Activated naive CD4-positive, alpha-beta T cell treated with anti-CD3 and anti-CD28 coated beads for 36 hours (primary cell): ENCODE measurements around the gene KRTAP12-2. TPM values are rescaled to one million over a fixed set of nuclear protein-coding genes. Genes with fewer than 3 reads are reported as not detected.

Experiments
- CTCF ChIA-PET: fragments of 350-600 bp; sonication (Branson Sonifier 250); formaldehyde crosslinking; loops from one replicate; lab custom pipeline; 2021; ENCODE audit warnings: antibody characterized with exemption; lab: Charles Lee
- DNase-seq: peaks from one replicate; pipeline ENCODE4 v3.0.0-alpha.2; 2020
- H3K27ac Mint-ChIP-seq: one replicate; pipeline ENCODE4 v1.8.0; 2021; ENCODE audit warnings: mild to moderate bottlenecking, mixed read lengths
- H3K27me3 Mint-ChIP-seq: one replicate; pipeline ENCODE4 v1.8.0; 2021; ENCODE audit warnings: low read depth, mixed read lengths
- H3K36me3 Mint-ChIP-seq: one replicate; pipeline ENCODE4 v1.8.0; 2021; ENCODE audit warnings: low read depth, mixed read lengths
- H3K4me1 Mint-ChIP-seq: one replicate; pipeline ENCODE4 v1.8.0; 2021; ENCODE audit warnings: low read depth, mixed read lengths
- H3K4me3 Mint-ChIP-seq: one replicate; pipeline ENCODE4 v1.8.0; 2021; ENCODE audit warnings: mild to moderate bottlenecking, moderate library complexity, mixed read lengths
- H3K9me3 Mint-ChIP-seq: one replicate; pipeline ENCODE4 v1.8.0; 2021; ENCODE audit warnings: mixed read lengths
- intact Hi-C: fragments of 100-400 bp; cut with micrococcal nuclease; formaldehyde crosslinking; loops from one replicate; pipeline ENCODE4 v1.15.1; 2023
- total RNA-seq, 2 experiments: library from RNA; stranded (reverse); gene quantifications; one replicate each; pipeline ENCODE4 v1.2.3, GENCODE V29; 2021

The KRTAP12-2 gene
- total RNA-seq, 2 experiments from 2014 or later = not detected

- CTCF ChIA-PET = no interaction called here
- H3K4me1 Mint-ChIP-seq = peaks cover 22% of the 10 kb centered on the region
- no peaks in the 10 kb centered on the region for H3K27me3 Mint-ChIP-seq
- peaks cover 46% of the 10 kb centered on the region for H3K9me3 Mint-ChIP-seq
- no peak overlapping the region for H3K27ac Mint-ChIP-seq
- H3K4me3 Mint-ChIP-seq = no peak overlapping the region
- intact Hi-C loops = no loop called here
- peaks cover 16% of the 10 kb centered on the region for H3K36me3 Mint-ChIP-seq
- DNase-seq = no peak
Observed at GRCh38 chr21:44623575-44623974, 43.2 kb downstream of the KRTAP12-2 start.

- DNase-seq = no peak
- H3K4me1 Mint-ChIP-seq = peaks cover 40% of the 10 kb centered on the region
- intact Hi-C loops = loop anchor here (1.0 kb wide), 2 partner anchors 38 to 73 kb away; no protein-coding TSS in a partner anchor
- CTCF ChIA-PET = interaction anchor here (1.2 kb wide), 1 partner anchor 18 kb away, joined by 3 read pairs; no protein-coding TSS in a partner anchor
- peak overlapping the region; percentile 93 for H3K27ac Mint-ChIP-seq
- peaks cover 16% of the 10 kb centered on the region for H3K36me3 Mint-ChIP-seq
- H3K4me3 Mint-ChIP-seq = no peak overlapping the region
- peaks cover 47% of the 10 kb centered on the region for H3K9me3 Mint-ChIP-seq
- no peaks in the 10 kb centered on the region for H3K27me3 Mint-ChIP-seq
Observed at GRCh38 chr21:44619886-44620285, 46.8 kb downstream of the KRTAP12-2 start.

GRCh38 chr21:44618909-44619308 lies 47.8 kb downstream of the KRTAP12-2 start:
- CTCF ChIA-PET = interaction anchor here (0.7 to 1.2 kb wide), 5 partner anchors 17 to 182 kb away, joined by 3 read pairs; partner anchors contain the start of gene UBE2G2
- Mint-ChIP-seq H3K36me3 (peaks cover 16% of the 10 kb centered on the region), H3K9me3 (peaks cover 37% of the 10 kb centered on the region), H3K27me3 (no peaks in the 10 kb centered on the region), H3K4me3 (peak overlapping the region; percentile 53), H3K27ac (peak overlapping the region; percentile 93), H3K4me1 (peaks cover 40% of the 10 kb centered on the region)
- intact Hi-C loops = loop anchor here (1.0 kb wide), 2 partner anchors 39 to 72 kb away; no protein-coding TSS in a partner anchor
- peak; percentile 77 for DNase-seq

GRCh38 chr21:44618504-44618903 lies 48.2 kb downstream of the KRTAP12-2 start:
- Mint-ChIP-seq H3K27ac (peak overlapping the region; percentile 93), H3K9me3 (peaks cover 33% of the 10 kb centered on the region), H3K4me1 (peaks cover 40% of the 10 kb centered on the region), H3K4me3 (peak overlapping the region; percentile 53), H3K36me3 (peaks cover 16% of the 10 kb centered on the region), H3K27me3 (no peaks in the 10 kb centered on the region)
- CTCF ChIA-PET = interaction anchor here (0.7 to 1.2 kb wide), 4 partner anchors 33 to 183 kb away, joined by 3 read pairs; partner anchors contain the start of gene UBE2G2
- DNase-seq = peak; percentile 18
- intact Hi-C loops = no loop called here

- Mint-ChIP-seq H3K36me3 (peaks cover 16% of the 10 kb centered on the region), H3K4me3 (no peak overlapping the region), H3K27me3 (no peaks in the 10 kb centered on the region), H3K27ac (peak overlapping the region; percentile 31), H3K9me3 (peaks cover 25% of the 10 kb centered on the region), H3K4me1 (peaks cover 40% of the 10 kb centered on the region)
- no peak for DNase-seq
- CTCF ChIA-PET = interaction anchor here (1.1 kb wide), 1 partner anchor 520 kb away, joined by 3 read pairs; no protein-coding TSS in a partner anchor
- intact Hi-C loops = no loop called here
Observed at GRCh38 chr21:44617071-44617501, 49.6 kb downstream of the KRTAP12-2 start.

- Mint-ChIP-seq H3K4me1 (peaks cover 40% of the 10 kb centered on the region), H3K4me3 (no peak overlapping the region), H3K27me3 (no peaks in the 10 kb centered on the region), H3K36me3 (peaks cover 16% of the 10 kb centered on the region), H3K9me3 (peaks cover 23% of the 10 kb centered on the region), H3K27ac (no peak overlapping the region)
- intact Hi-C loops = no loop called here
- DNase-seq = no peak
- CTCF ChIA-PET = interaction anchor here (1.1 kb wide), 1 partner anchor 521 kb away, joined by 3 read pairs; no protein-coding TSS in a partner anchor
Observed at GRCh38 chr21:44616591-44616926, 50.2 kb downstream of the KRTAP12-2 start.

Other genes starting within 250 kb of the KRTAP12-2 start
- 1 to 10 TPM; 2.5 to 2.8 TPM for gene LRRC3, start 211.4 kb downstream of the KRTAP12-2 start, total RNA-seq
- gene KRTAP10-1, start 126.7 kb downstream of the KRTAP12-2 start, total RNA-seq = not detected
- not detected for gene KRTAP10-2, start 115.4 kb downstream of the KRTAP12-2 start, total RNA-seq
- gene KRTAP10-3, start 108.1 kb downstream of the KRTAP12-2 start, total RNA-seq = not detected
- not detected for gene KRTAP10-4, start 93.2 kb downstream of the KRTAP12-2 start, total RNA-seq
- not detected for gene KRTAP10-5, start 86.3 kb downstream of the KRTAP12-2 start, total RNA-seq
- gene KRTAP10-6, start 74.4 kb downstream of the KRTAP12-2 start, total RNA-seq = not detected
- gene KRTAP10-7, start 66.3 kb downstream of the KRTAP12-2 start, total RNA-seq = not detected
- not detected for gene KRTAP10-8, start 54.8 kb downstream of the KRTAP12-2 start, total RNA-seq
- not detected for gene KRTAP10-9, start 39.8 kb downstream of the KRTAP12-2 start, total RNA-seq
- gene KRTAP10-10, start 29.6 kb downstream of the KRTAP12-2 start, total RNA-seq = not detected
- not detected for gene KRTAP10-11, start 20.5 kb downstream of the KRTAP12-2 start, total RNA-seq
- not detected for gene KRTAP12-4, start 12.3 kb downstream of the KRTAP12-2 start, total RNA-seq
- not detected for gene KRTAP12-3, start 9.0 kb downstream of the KRTAP12-2 start, total RNA-seq
- gene KRTAP12-1, start 15.2 kb upstream of the KRTAP12-2 start, total RNA-seq = not detected
- gene KRTAP10-12, start 30.2 kb upstream of the KRTAP12-2 start, total RNA-seq = not detected
- gene TSPEAR, start 44.6 kb upstream of the KRTAP12-2 start, total RNA-seq = not detected
- gene UBE2G2, start 134.9 kb upstream of the KRTAP12-2 start, total RNA-seq = 10 to 100 TPM; 94.0 to 95.2 TPM
- 10 to 100 TPM; 87.1 to 94.7 TPM for gene SUMO3, start 151.1 kb upstream of the KRTAP12-2 start, total RNA-seq
- 10 to 100 TPM; 37.6 to 38.5 TPM for gene PTTG1IP, start 206.8 kb upstream of the KRTAP12-2 start, total RNA-seq